ENCODE results near the gene LRRC58.
A peak's percentile ranks its signal among the peaks of the same experiment; 100 is the strongest.
"Not testable (repeated sequence)": the region's sequence is repeated elsewhere in the genome, so short reads cannot be mapped to it uniquely, and the experiment has no call there.

The LRRC58 gene

GRCh38 chr3:120324190-120324589, 25.0 kb downstream of the LRRC58 start:
- Mint-ChIP-seq H3K4me1 (ENCODE audit: low read depth in 2 of 2) (no peaks in the 10 kb centered on the region), H3K4me3 (no peak overlapping the region), H3K9me3 (peaks cover 0 to 2% of the 10 kb centered on the region in 2 donors), H3K27ac (no peak overlapping the region), H3K36me3 (ENCODE audit: insufficient read depth) (peaks cover 43% of the 10 kb centered on the region), H3K27me3 (no peaks in the 10 kb centered on the region)
- ATAC-seq (replicated peaks) (no peak), DNase-seq (no peak)

GRCh38 chr3:120323761-120324160, 25.4 kb downstream of the LRRC58 start:
- not testable (repeated sequence) for H3K9me3 Mint-ChIP-seq; ATAC-seq (replicated peaks); H3K27me3 Mint-ChIP-seq; H3K27ac Mint-ChIP-seq; H3K4me3 Mint-ChIP-seq; H3K4me1 Mint-ChIP-seq (ENCODE audit: low read depth in 2 of 2); DNase-seq
- peaks cover 43% of the 10 kb centered on the region for H3K36me3 Mint-ChIP-seq (ENCODE audit: insufficient read depth)

- DNase-seq (no peak), ATAC-seq (replicated peaks) (no peak)
- Mint-ChIP-seq H3K27ac (no peak overlapping the region), H3K4me1 (ENCODE audit: low read depth in 2 of 2) (peaks cover 4 to 5% of the 10 kb centered on the region in 2 donors), H3K36me3 (ENCODE audit: insufficient read depth) (peaks cover 8% of the 10 kb centered on the region), H3K4me3 (no peak overlapping the region), H3K27me3 (no peaks in the 10 kb centered on the region), H3K9me3 (peaks cover 5 to 18% of the 10 kb centered on the region in 2 donors)
These were observed 37.0 kb downstream of the LRRC58 start for GRCh38 chr3:120311863-120312794.

- Mint-ChIP-seq H3K27ac (no peak overlapping the region), H3K36me3 (ENCODE audit: insufficient read depth) (peaks cover 8% of the 10 kb centered on the region), H3K9me3 (no peaks in the 10 kb centered on the region), H3K4me1 (ENCODE audit: low read depth in 2 of 2) (no peaks in the 10 kb centered on the region), H3K4me3 (no peak overlapping the region), H3K27me3 (peaks cover 0 to 11% of the 10 kb centered on the region in 2 donors)
- DNase-seq (no peak), ATAC-seq (replicated peaks) (no peak)
These were observed 42.4 kb downstream of the LRRC58 start for GRCh38 chr3:120306519-120307455.

- no peaks in the 10 kb centered on the region for H3K9me3 Mint-ChIP-seq
- H3K4me1 Mint-ChIP-seq (ENCODE audit: low read depth in 2 of 2), result no peaks in the 10 kb centered on the region
- H3K27ac Mint-ChIP-seq, result no peak overlapping the region
- peaks cover 5% of the 10 kb centered on the region for H3K36me3 Mint-ChIP-seq (ENCODE audit: insufficient read depth)
- ATAC-seq (replicated peaks) (no peak), DNase-seq (no peak)
- peaks cover 0 to 11% of the 10 kb centered on the region in 2 donors for H3K27me3 Mint-ChIP-seq
- H3K4me3 Mint-ChIP-seq, result no peak overlapping the region
These were observed 44.5 kb downstream of the LRRC58 start for GRCh38 chr3:120304616-120305015.

GRCh38 chr3:120302361-120302760, 46.8 kb downstream of the LRRC58 start:
- Mint-ChIP-seq H3K27ac (no peak overlapping the region), H3K4me1 (ENCODE audit: low read depth in 2 of 2) (no peaks in the 10 kb centered on the region), H3K36me3 (ENCODE audit: insufficient read depth) (no peaks in the 10 kb centered on the region), H3K9me3 (no peaks in the 10 kb centered on the region), H3K4me3 (no peak overlapping the region), H3K27me3 (peaks cover 0 to 11% of the 10 kb centered on the region in 2 donors)
- ATAC-seq (replicated peaks) (no peak), DNase-seq (no peak)

- H3K9me3 Mint-ChIP-seq, result no peaks in the 10 kb centered on the region
- no peak overlapping the region for H3K4me3 Mint-ChIP-seq
- no peak for DNase-seq
These were observed 48.2 kb downstream of the LRRC58 start for GRCh38 chr3:120300971-120301370.

GRCh38 chr3:120299403-120299802, 49.8 kb downstream of the LRRC58 start:
- no peak for ATAC-seq (replicated peaks)
- no peak overlapping the region for H3K4me3 Mint-ChIP-seq
- no peak for DNase-seq
- no peak overlapping the region for H3K27ac Mint-ChIP-seq
- no peaks in the 10 kb centered on the region for H3K4me1 Mint-ChIP-seq (ENCODE audit: low read depth in 2 of 2)
- peaks cover 11 to 19% of the 10 kb centered on the region in 2 donors for H3K27me3 Mint-ChIP-seq
- H3K36me3 Mint-ChIP-seq (ENCODE audit: insufficient read depth), result no peaks in the 10 kb centered on the region
- no peaks in the 10 kb centered on the region for H3K9me3 Mint-ChIP-seq

More at GRCh38 chr3:120300971-120301370, 48.2 kb downstream of the LRRC58 start:
- H3K4me1 Mint-ChIP-seq (ENCODE audit: low read depth in 2 of 2), result no peaks in the 10 kb centered on the region
- no peak for ATAC-seq (replicated peaks)
- no peaks in the 10 kb centered on the region for H3K36me3 Mint-ChIP-seq (ENCODE audit: insufficient read depth)
- H3K27me3 Mint-ChIP-seq, result peaks cover 5 to 23% of the 10 kb centered on the region in 2 donors
- H3K27ac Mint-ChIP-seq, result no peak overlapping the region

- no peak overlapping the region for H3K27ac Mint-ChIP-seq
These were observed 50.2 kb downstream of the LRRC58 start for GRCh38 chr3:120298996-120299395.

GRCh38 chr3:120291552-120291951, 57.6 kb downstream of the LRRC58 start:
- not testable (repeated sequence) for H3K9me3 Mint-ChIP-seq; H3K36me3 Mint-ChIP-seq (ENCODE audit: insufficient read depth); DNase-seq; H3K27ac Mint-ChIP-seq; H3K4me1 Mint-ChIP-seq (ENCODE audit: low read depth in 2 of 2); H3K4me3 Mint-ChIP-seq; ATAC-seq (replicated peaks)
- H3K27me3 Mint-ChIP-seq, result peaks cover 41 to 70% of the 10 kb centered on the region in 2 donors

More at GRCh38 chr3:120298996-120299395, 50.2 kb downstream of the LRRC58 start:
- H3K4me1 Mint-ChIP-seq (ENCODE audit: low read depth in 2 of 2), result no peaks in the 10 kb centered on the region
- H3K9me3 Mint-ChIP-seq, result no peaks in the 10 kb centered on the region
- DNase-seq, result no peak
- peaks cover 11 to 22% of the 10 kb centered on the region in 2 donors for H3K27me3 Mint-ChIP-seq
- H3K4me3 Mint-ChIP-seq, result no peak overlapping the region
- no peaks in the 10 kb centered on the region for H3K36me3 Mint-ChIP-seq (ENCODE audit: insufficient read depth)
- no peak for ATAC-seq (replicated peaks)

GRCh38 chr3:120289636-120290035, 59.5 kb downstream of the LRRC58 start:
- ATAC-seq (replicated peaks) (no peak), DNase-seq (no peak)
- peaks cover 0 to 2% of the 10 kb centered on the region in 2 donors for H3K4me1 Mint-ChIP-seq (ENCODE audit: low read depth in 2 of 2)
- peaks cover 0 to 2% of the 10 kb centered on the region in 2 donors for H3K9me3 Mint-ChIP-seq
- peaks cover 46 to 73% of the 10 kb centered on the region in 2 donors for H3K27me3 Mint-ChIP-seq
- peaks cover 4% of the 10 kb centered on the region for H3K36me3 Mint-ChIP-seq (ENCODE audit: insufficient read depth)
- H3K27ac Mint-ChIP-seq, result no peak overlapping the region
- no peak overlapping the region for H3K4me3 Mint-ChIP-seq

- no peak overlapping the region for H3K27ac Mint-ChIP-seq
- peaks cover 6% of the 10 kb centered on the region for H3K36me3 Mint-ChIP-seq (ENCODE audit: insufficient read depth)
- ATAC-seq (replicated peaks) (no peak), DNase-seq (no peak)
- no peak overlapping the region for H3K4me3 Mint-ChIP-seq
- peaks cover 73 to 81% of the 10 kb centered on the region in 2 donors for H3K27me3 Mint-ChIP-seq
- no peaks in the 10 kb centered on the region for H3K9me3 Mint-ChIP-seq
- peaks cover 0 to 3% of the 10 kb centered on the region in 2 donors for H3K4me1 Mint-ChIP-seq (ENCODE audit: low read depth in 2 of 2)
These were observed 62.7 kb downstream of the LRRC58 start for GRCh38 chr3:120286465-120286864.

- peaks cover 79 to 85% of the 10 kb centered on the region in 2 donors for H3K27me3 Mint-ChIP-seq
- H3K4me1 Mint-ChIP-seq (ENCODE audit: low read depth in 2 of 2), result peaks cover 0 to 3% of the 10 kb centered on the region in 2 donors
- no peak for DNase-seq
- no peaks in the 10 kb centered on the region for H3K9me3 Mint-ChIP-seq
- no peak overlapping the region for H3K27ac Mint-ChIP-seq
- no peak for ATAC-seq (replicated peaks)
- peaks cover 6% of the 10 kb centered on the region for H3K36me3 Mint-ChIP-seq (ENCODE audit: insufficient read depth)
- peak overlapping the region in 1 of 2 donors; percentile 5 for H3K4me3 Mint-ChIP-seq
These were observed 63.7 kb downstream of the LRRC58 start for GRCh38 chr3:120285508-120285841.
